NCI-H1105 (cell line): ENCODE data around the gene MCTP1.
A peak's percentile ranks its signal among the peaks of the same experiment; 100 is the strongest.
"Not testable (repeated sequence)": the region's sequence is repeated elsewhere in the genome, so short reads cannot be mapped to it uniquely, and the experiment has no call there.

Source experiments
- DNase-seq: peaks from one replicate; lab custom pipeline; 2025; lab: John Stamatoyannopoulos, UW

MCTP1 gene

DNA sequence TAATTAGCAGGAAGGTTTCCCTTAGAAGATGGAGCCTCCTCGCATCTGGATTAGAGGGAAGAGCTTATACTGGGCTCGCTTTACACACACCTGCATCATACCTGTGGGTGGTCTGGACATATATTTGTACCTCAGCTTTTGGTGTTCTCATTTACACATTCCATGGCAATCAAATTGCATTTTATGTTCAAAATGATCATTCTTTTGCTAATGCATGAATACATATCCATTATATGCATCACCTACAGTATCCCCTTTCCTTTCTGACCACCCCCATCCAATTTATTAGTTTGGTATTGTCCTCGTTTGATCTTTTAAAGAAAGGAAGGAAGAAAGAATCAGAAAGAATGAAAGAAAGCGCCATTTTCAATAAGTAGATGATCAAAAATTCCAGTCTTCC is 415.0 kb downstream of the MCTP1 start:
- no peak for DNase-seq

DNA sequence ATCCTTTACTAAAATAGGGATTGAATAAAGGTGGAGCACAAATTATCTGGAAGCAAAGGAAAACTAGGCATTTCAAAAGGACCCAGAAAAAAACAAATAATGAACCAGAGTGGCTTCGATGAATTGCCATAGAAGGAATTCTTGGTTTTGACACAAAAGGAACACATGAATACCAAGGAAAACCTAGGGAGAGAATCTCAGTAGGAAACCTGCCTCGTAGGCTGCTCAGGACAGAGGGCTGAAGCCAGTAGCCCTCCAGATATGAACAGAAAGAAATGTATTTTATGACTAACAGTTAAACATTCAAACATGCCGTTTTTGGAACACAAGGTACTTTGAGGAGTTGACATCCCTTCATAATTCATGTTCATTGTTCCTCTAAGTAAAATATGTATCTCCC is 420.9 kb downstream of the MCTP1 start:
- no peak for DNase-seq

DNA sequence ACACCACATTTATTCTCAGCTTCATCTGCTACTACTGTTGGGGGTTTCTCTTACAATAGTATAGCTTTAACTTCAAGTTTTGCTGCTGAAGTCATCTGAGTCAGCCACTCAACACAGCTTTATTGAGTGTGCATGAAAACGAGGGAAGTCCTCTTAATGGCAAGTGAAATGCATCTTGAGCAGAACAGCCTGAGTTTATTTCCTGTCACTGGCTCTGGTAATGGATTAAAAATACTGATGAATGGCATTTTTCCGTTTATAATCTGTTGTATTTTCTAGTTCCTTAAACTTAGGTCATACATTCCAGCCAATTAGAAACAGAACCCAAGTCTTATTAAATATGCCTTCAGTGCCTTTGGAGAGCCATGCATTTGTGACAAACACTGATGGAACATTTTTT is 427.8 kb downstream of the MCTP1 start:
- no peak for DNase-seq

DNA sequence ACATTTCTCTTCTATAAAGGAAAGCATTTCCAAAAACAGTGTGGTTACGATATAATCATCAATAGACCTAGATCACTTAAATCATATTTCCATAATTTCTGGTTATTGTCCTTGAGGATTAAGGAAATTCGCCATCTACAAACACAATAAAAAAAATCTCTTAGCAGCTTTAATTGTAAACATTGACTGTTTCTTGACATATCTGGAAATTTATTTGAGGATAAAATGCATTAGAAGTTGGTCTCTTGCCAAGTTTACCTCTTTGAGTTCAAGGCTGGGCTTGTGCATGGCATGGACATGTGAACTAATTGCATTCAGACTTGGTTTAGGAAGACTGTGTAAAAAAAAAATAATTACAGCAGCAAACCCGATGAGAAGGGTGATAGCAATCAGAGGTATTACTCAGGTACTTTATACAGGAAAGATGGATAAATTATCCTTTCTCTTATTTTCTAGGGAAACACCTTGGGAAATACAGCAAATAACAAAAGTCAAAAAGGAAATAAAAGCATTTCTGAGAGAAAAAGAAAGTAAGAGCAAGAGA is 428.6 kb downstream of the MCTP1 start:
- DNase-seq = peak; percentile 62

DNA sequence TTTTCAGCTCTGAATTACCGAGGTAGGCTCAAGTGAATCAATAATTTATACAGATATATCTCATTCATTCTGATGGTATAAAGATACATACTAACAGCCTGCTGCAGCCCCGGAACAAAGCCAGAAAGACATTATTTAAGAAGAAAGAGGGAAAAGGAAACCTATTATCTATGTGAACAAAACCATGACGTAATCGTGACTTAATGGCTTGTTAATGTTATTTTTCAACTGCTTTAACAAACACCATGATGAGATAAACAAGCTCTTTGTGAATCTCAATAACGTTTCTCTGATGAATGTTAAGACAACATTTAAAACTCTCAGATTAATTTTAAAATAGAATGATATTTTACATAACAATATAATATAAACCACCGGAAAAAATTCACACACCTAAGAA is 429.4 kb downstream of the MCTP1 start:
- DNase-seq = no peak

DNA sequence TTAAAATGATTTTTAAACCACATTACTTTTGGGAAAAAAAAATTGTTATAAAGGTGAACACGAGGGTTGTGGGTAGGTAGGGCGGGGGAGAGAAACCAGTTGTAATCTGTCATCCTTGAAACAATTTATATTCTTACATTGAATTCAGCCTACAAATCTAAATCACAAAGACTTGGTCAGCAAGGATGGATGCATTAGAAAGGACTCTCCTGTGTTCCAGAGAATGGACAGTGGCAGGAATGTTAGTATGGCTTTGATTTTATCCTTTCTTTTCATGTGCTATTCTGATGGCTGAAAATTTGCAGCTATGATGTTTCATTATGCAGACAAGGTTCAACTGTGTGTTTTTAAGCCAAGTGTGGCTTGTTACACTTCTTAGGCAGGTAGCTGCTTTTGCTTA is 431.8 kb downstream of the MCTP1 start:
- no peak for DNase-seq

DNA sequence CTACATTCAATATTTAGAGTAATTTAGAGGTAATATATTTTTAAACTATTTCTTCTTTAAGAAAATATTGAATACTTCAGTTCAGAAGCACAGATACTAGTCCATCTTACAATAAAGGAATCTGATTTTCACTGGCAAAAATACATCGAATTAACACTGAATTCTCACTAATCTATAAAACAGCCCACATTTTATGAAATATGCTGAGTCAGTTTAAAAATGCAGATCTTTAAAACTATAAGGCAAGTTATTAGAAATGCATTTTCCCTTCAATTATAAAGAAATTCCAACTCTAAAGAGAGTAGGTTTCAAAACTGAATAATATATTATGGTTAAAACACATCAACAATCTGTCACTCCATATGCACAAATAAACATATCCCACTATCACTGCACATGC is 433.9 kb downstream of the MCTP1 start:
- no peak for DNase-seq

DNA sequence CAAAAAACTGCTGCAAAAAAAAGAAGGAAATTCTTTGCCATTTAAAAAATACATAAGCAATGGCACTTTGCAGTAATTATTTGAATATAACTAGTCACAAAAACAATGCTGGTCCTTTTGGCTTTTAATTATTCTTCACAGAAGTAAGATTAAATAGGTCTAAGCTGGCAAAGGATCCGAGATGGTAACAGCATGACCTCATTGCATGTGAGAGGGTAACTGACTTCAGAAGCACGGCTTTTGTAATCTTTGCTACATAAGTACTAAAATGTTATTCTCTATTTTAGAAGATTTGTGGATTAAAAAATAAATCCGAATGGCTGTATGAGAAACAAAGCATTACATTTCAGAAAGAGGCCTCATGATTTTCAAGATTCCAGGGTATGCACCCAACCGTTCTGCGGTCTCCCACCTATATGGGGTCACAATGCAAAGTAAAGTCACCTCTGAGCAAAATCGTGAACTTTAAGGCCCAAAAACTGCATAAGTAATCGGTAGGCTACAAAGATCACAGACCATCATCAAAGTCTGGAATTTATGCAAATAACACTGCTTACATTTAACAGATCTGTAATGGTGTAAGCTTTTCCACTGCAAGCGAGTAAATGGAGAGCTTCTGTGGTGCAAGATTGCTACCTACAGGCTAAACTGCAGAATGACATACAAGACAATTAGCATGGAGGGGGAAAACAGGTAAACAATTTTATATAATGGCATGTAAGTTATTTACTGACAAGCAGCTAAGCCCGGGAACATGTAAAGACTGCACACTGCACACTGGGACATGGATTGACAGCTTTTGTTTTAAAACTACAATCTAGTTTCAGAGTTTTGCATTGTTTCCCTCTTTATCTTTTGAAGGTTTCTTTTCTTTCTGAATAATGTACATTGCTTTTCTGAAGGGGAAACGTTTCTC is 434.8 kb downstream of the MCTP1 start:
- peak; percentile 27 for DNase-seq

DNA sequence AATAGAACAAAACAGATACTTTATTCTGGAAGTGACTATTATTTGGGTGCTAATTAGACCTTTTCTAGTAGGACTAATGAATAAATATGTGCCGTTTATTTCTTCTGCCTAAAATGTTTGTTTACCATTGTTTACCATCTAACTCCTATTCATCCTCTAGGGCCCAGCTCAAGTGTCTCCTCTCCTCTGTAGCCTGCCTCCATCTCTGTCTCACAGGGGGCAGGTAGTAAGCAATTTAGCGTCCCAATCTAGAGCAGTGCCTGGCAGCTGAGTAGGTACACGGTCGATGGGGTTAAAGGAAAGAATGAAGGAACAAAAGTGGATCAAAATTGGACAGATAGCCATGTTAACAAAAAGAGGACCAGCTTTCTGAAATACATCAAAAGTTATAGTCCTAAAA is 435.6 kb downstream of the MCTP1 start:
- no peak for DNase-seq

DNA sequence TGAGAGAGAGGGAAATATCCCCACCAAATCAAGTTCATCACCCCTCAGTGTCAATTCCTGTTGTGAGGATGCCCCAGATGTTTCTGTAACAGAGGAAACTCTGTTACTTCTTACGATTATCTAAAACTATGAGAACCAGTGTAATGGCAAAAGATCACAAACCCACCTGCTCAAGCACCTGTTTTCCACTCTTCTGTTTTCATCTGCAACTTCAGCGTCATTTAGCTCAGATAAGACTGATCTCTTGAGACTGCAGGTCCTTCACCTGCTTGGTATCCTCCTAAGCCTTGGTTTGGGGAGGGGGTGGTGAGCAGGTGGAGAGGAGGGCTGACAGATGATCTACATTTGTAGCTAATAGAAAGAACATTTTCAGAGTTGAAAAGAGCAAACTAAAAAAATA is 437.2 kb downstream of the MCTP1 start:
- DNase-seq = no peak

DNA sequence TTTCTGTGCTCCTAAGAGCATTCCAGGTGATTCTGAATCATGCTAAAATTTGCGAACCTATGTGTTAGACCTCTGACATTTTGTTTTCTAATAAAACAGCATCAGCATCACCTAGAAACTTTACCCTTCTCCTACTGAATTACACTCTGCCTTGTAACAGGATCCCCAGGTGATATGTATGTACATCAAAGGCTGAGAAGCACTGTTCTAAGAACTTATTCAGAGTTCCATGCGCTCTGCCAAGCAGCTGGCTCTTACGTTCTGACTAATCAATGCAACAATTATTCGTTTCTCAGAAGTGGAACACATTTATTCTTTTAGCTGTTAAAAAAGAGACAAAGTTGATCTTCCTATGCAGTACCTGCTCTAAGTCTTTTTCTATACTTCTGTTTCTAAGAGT is 437.9 kb downstream of the MCTP1 start:
- no peak for DNase-seq

DNA sequence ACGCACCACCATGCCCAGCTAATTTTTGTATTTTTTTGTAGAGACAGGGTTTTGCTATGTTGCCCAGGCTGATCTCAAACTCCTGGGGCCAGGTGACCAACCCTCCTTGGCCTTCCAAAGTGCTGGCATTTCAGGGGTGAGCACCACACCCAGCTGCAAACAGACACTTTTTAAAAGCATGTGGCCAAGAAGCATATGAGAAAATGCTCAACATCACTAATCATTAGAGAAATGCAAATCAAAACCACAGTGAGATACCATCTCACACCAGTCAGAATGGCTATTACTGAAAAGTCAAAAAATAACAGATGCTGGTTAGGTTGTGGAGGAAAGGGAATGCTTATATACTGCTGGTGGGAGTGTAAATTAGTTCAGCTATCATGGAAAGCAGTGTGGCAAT is 439.2 kb downstream of the MCTP1 start:
- DNase-seq = not testable (repeated sequence)

DNA sequence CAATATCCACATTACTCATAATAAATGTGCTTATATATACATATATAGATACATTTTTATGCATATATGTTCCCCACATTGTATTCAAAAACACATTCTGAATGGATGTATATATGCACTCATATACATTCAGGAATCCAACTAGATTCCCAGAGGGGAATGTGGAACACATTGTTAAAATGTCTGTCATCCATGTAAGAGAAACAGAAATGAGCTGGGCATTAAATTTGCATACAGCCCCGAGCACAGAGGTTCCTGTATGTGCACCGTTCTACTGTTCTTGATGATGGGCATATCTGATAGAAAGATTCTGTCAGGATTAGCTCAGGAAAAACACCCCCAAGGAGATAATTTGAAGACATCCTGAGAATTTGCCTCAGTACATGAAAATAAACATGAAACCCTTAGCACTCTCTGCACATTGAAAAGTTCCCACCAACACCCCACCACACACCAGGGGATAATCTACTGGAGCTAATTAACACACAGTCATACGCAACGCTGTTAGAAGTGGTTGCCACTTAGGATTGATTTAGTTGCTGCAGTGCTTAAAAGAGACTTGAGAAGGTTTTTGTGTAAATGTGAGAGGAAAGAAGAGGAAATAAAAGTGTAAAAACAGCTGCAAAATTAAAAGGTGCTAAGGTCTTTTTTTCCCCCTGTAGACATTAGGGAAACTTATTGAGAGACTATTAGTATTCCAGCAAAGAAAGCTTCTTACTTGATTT is 443.1 kb downstream of the MCTP1 start:
- no peak for DNase-seq

DNA sequence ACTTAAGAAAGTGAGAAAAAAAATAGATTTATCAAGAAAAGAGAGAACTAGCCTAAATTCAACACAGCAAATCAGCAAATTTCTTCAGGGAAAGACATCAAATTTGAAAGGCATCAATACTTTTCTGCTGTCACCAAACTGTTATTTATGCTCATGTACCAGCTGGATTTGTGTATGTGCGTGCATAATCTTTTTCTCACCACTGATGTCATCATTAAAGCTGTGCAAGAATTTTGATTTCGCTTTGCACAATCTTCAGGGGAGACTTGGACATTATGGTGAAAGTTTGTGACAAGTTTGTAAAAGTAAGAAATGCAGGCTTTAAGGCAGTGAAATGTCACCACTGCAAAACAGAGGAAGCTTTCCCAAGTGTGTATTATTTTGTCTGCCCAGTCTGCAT is 451.0 kb downstream of the MCTP1 start:
- no peak for DNase-seq

DNA sequence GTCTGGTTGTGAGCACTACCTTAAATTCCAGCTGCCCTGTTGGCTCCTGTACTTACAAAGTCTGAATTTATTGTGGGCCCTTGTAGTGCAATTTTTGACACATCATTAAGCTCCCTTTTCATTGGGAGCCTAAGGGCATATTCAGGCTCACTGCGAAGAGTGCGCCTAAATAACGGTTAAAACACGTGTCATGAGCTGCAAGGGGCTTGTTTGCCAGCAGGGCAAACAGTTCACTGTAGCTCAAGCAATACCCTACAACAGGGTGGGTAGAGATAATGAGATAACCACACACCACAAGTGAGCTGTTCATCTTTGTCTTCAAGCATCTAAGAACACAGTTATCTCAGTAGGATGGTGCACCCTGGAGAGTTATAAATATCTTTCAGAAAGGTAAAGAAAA is 452.2 kb downstream of the MCTP1 start:
- DNase-seq = no peak

DNA sequence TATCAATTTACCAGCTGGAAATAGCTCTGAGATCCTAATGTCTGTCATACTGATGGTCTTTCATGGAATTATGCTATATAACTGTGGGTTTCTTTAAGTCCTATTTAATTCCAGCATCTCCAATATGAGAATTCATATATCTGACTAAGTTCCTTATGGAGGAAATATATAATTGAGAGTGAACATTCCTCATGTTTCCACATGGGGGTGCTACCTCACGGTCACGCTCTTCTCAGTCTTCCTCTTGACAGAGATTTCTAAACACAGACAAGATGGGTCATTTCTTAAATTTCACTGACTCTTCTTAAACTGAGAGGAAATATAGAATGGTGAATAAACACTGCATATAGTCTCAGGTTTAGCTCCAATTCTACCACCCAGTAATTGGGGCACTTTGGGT is 454.4 kb downstream of the MCTP1 start:
- DNase-seq = no peak

DNA sequence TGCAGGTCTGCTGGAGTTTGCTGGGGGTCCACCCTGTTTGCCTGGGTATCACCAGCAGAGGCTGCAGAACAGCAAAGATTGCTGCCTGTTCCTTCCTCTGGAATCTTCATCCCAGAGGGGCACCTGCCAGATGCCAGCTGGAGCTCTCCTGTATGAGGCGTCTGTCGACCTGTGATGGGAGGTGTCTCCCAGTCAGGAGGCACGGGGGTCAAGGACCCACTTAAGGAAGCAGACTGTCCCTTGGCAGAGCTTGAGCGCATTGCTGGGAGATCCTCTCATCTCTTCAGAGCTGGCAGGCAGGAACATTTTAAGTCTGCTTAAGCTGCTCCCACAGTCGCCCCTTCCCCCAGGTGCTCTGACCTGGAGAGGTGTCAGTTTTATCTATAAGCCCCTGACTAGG is 456.7 kb downstream of the MCTP1 start:
- DNase-seq = not testable (repeated sequence)

DNA sequence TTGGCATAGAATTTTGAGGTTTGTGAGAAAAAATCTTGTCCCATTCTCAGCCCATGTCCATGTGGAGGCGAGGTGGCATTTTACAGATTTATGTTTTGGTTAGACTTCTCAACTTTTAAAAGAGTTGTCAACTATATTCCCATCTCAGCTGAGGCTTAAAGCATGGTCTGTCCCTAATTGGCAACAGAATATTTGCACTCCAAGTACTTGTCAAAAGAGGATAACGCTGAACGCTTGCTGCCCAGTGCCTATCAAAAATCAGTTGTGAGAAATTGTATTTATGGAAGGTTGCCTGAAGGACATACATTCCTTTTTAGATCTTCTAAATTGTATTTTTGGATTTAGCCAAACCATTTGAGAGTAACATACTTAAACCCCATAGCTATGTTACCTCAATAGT is 464.4 kb downstream of the MCTP1 start:
- no peak for DNase-seq

DNA sequence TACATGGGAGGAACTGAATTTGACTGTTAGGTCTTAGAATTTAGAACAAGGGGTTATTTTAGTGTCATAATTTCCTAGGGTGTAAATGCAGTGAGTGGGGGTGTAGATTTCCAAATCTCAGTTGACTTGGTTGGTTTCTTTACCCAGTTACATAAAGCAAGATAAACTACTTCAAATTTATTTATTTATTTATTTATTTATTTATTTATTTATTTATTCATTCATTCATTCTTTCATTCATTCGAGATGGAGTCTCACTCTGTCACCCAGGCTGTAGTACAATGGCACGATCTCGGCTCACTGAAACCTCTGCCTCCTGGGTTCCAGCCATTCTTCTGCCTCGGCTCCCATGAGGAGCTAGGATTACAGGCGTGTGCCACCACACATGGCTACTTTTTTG is 466.0 kb downstream of the MCTP1 start:
- DNase-seq = no peak

DNA sequence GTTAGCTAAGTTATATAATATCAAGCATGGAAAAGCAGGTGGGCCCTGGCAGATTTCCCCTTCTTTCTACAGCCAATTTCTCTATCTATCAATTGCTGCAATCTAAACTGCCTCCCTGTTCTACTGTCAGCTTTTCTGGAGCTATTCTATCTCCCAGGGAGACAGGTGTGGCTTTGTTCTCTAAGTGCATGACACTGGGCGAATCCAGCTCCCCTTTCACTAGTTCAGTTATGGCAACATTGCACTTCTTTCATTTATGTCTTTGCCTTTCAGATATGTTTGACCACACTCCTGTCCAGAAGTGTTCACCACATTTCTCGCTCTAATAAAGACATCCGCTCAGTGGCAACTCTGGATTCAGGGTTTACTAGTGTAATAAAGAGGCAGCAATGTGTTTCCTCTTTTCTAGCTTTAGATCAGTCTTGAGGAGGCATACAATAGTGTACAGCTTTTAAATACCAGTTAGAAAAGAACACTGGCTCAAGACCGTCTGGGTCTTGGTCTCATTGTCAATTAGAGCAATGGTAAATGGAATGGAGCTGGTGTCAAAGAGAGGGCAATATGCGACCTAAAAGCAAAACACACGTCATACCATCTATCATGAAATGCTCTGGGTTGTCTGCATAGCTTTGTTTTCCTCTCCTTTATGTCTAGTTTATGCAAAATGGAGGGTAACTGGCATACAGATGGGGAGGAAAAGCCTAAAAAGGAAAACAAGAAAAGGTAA is 469.4 kb downstream of the MCTP1 start:
- peak; percentile 34 for DNase-seq

DNA sequence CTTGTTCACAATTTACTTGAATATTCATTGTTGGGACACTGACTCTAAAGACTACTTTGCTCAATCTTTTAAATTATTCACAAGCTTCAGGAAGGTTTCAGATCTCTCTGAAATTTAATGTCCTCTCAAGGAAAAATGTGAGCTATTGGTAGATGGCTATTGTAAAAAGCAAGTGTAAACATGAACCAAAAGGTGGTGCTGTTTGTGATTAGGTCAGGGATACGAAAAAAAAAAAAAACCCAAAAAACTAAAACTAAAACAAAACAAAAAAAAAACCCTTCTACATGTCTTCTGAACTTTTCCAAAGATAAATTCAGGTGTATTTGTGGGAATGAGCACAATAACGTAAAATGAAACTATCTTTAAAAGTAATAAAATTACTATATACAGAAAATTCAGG is 472.7 kb downstream of the MCTP1 start:
- DNase-seq = no peak

DNA sequence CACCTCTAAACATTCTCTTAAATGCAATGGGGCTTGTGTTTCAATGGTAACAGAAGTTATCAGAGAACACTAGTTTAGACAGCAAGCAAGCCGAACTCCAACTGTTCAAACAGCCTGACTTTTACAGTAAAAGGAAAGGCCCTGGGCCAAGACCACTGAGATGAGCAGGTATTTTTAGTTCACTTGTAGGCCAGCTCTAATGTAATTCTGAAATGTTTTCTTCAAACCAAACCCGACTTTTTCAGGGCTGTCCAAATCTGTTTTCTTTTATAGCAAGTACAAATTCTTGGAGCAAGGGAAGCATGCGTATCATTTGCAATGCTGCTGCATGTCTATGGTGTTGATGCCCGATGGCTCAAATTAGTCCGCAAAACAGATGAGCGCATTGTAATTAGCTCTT is 473.6 kb downstream of the MCTP1 start:
- DNase-seq = no peak

DNA sequence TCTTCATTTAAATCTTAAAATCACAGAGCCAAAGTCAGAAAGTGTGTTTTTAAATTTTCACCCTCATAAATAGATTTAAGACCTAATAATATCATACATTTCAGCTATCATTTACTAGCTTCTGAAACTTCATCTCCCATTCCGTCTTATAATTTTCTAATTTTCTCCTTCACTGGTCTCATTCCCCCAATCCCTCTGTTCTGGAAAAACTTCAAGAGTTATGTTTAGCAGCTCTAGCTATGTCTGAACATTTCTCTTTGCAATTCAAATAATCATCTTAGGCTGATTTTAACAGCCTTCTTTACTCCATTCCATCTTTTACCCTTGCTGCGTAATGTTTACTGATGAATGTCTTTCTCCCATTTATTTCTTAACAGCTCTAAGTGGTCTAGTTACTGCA is 474.0 kb downstream of the MCTP1 start:
- DNase-seq = no peak
